Measurements from ENCODE around the gene PRTN3.

- TF ChIP-seq, protein P1, sequence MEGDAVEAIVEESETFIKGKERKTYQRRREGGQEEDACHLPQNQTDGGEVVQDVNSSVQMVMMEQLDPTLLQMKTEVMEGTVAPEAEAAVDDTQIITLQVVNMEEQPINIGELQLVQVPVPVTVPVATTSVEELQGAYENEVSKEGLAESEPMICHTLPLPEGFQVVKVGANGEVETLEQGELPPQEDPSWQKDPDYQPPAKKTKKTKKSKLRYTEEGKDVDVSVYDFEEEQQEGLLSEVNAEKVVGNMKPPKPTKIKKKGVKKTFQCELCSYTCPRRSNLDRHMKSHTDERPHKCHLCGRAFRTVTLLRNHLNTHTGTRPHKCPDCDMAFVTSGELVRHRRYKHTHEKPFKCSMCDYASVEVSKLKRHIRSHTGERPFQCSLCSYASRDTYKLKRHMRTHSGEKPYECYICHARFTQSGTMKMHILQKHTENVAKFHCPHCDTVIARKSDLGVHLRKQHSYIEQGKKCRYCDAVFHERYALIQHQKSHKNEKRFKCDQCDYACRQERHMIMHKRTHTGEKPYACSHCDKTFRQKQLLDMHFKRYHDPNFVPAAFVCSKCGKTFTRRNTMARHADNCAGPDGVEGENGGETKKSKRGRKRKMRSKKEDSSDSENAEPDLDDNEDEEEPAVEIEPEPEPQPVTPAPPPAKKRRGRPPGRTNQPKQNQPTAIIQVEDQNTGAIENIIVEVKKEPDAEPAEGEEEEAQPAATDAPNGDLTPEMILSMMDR (IDR thresholded peaks at IDR 0.05), result no peak
- TF ChIP-seq POLR2A (IDR thresholded peaks at IDR 0.05), result no peak
Observed at GRCh38 chr19:810077-810855, 30.5 kb upstream of the PRTN3 start.
